Measurements from ENCODE around the gene ANKS3.

DNA sequence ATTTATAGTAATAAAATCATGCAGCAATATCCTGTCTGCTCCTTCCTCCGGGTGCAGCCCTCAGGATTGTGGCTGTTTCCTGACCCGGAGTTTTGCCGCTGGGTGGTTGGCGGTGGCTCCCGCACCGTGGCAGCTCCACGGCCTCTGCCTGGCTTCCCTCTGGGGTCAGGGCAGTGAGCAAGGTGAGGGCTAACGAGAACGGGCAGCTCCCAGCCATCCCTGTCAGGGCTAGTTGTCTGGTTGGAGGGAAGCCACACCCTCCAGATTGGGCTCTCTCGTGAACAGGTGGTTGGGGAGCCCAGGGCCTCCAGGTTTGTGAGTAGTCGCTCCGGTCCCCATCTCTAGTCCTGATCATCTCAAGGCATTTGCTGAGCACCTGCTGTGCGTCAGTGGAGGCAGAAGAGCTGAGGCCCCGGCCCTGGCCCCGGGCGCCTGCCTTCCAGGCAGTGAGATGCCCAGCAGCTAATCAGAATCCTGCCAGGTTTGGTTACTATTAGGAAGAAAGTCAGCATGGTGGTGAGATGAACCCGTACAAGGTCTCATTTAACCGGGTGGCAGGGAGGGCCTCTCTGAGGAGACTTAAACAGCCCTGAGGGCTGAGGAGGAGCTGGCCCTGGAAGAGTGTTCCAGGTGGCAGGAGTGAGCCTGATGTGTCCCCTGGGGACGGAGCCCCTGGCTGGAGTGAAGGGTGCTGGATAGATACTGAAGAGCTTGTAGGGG is 43.0 kb downstream of the ANKS3 start:
- TF ChIP-seq, protein P1, sequence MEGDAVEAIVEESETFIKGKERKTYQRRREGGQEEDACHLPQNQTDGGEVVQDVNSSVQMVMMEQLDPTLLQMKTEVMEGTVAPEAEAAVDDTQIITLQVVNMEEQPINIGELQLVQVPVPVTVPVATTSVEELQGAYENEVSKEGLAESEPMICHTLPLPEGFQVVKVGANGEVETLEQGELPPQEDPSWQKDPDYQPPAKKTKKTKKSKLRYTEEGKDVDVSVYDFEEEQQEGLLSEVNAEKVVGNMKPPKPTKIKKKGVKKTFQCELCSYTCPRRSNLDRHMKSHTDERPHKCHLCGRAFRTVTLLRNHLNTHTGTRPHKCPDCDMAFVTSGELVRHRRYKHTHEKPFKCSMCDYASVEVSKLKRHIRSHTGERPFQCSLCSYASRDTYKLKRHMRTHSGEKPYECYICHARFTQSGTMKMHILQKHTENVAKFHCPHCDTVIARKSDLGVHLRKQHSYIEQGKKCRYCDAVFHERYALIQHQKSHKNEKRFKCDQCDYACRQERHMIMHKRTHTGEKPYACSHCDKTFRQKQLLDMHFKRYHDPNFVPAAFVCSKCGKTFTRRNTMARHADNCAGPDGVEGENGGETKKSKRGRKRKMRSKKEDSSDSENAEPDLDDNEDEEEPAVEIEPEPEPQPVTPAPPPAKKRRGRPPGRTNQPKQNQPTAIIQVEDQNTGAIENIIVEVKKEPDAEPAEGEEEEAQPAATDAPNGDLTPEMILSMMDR (IDR thresholded peaks at IDR 0.05): no peak
- no peak for TF ChIP-seq POLR2A (IDR thresholded peaks at IDR 0.05)
